Measurements from ENCODE around the gene ERCC6L2.

Gene ERCC6L2

DNA sequence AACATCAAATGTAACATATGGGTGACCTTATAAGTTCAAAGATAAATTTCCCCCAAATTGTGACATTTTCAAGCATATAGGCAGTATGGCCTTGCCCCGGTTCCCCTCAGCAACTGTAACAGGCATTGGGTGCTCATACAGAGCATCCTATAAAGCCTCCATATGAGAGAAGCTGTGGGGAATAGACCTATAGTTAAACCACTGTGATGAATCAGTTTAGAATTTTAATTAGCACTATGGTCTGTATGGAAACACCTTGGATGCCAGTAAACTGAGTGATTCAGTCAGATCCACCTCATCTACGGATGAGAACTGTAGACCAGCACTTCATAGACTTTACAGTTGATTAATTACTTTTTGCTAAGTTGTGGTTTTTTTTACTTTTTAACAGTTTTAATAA lies 79.4 kb downstream of the ERCC6L2 start:
- H3K9me3 ChIP-seq (ENCODE audit: low read depth, low read length) = no peaks in the 10 kb centered on the region
- H3K9ac ChIP-seq (ENCODE audit: insufficient read length) = no peak overlapping the region
- TF ChIP-seq EZH2 (IDR thresholded peaks at IDR 0.05) = no peak
- no peak for TF ChIP-seq FOXP2 (optimal IDR thresholded peaks at IDR 0.05; ENCODE audit: control extremely low read depth, extremely low read length, insufficient read depth)
- no peak for TF ChIP-seq POLR2AphosphoS5 (IDR thresholded peaks at IDR 0.05; ENCODE audit: borderline replicate concordance, low read depth, low read length)
- peaks cover 45% of the 10 kb centered on the region for H3K36me3 ChIP-seq (ENCODE audit: insufficient read depth, low read length)
- no peak for DNase-seq (ENCODE audit: low read depth, low spot score)
- H3K4me3 ChIP-seq = no peak overlapping the region
- no peak overlapping the region for H3K27ac ChIP-seq

DNA sequence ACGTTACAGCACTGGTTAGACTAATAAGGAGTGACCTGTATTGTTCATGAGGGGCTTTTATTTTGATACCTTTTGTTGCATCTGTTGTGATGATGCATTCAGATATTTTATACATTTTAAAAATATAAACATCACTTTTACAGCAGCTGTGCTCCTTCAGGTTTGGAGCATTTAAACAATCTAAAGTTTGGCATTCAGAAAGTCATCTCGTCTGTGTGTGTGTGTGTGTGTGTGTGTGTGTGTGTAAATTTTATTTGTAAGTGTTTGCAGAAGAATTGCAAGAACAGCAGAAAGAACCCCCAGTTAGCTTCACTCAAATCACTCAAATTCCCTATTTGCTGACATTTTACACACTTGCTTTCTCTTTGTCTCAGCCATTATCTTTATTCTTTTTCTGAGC lies 87.4 kb downstream of the ERCC6L2 start:
- Histone ChIP-seq H3K36me3 (ENCODE audit: insufficient read depth, low read length) (peaks cover 14% of the 10 kb centered on the region), H3K9me3 (ENCODE audit: low read depth, low read length) (no peaks in the 10 kb centered on the region), H3K9ac (ENCODE audit: insufficient read length) (no peak overlapping the region), H3K27ac (no peak overlapping the region), H3K4me3 (no peak overlapping the region)
- TF ChIP-seq POLR2AphosphoS5 (IDR thresholded peaks at IDR 0.05; ENCODE audit: borderline replicate concordance, low read depth, low read length) (no peak), FOXP2 (optimal IDR thresholded peaks at IDR 0.05; ENCODE audit: control extremely low read depth, extremely low read length, insufficient read depth) (no peak), EZH2 (IDR thresholded peaks at IDR 0.05) (no peak)
- no peak for DNase-seq (ENCODE audit: low read depth, low spot score)

DNA sequence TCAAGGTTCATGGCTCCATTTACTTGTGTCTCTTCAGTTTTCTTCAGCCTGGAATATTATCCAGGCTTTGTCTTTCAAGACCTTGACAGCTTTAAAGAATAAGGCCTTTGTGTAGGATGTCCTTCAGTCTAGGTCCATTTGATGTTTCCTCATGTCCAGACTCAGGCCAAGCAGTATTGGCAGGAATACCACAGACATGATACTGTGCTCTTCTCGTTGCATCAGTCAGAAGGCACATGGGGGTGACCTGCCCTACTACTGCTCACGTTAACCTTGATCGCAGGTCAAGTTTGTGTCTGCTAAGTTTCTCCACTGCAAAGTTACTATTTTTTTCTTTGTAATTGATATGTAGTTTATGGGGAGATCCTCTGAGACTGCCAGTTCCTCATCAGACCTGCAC lies 88.2 kb downstream of the ERCC6L2 start:
- DNase-seq (ENCODE audit: low read depth, low spot score) = no peak
- H3K4me3 ChIP-seq = no peak overlapping the region

DNA sequence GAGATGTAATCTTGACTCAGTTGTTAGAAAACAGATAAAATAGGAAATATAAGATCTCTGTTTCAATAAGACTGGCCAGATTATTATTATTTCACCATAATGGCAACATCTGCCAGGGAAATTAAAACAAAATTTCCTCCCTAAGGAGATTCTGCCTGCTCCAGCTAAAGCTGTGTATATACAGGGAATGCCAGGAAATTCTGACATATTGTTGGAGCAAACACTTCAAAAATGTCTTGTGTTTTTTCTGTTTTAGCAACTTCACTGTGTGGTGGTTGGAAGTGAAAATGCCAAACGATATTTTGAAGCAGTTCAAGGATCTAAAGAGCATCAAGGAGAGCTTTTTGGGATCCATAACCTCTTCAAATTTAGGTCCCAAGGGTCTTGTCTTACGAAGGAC lies 90.8 kb downstream of the ERCC6L2 start:
- H3K36me3 ChIP-seq (ENCODE audit: insufficient read depth, low read length) = peaks cover 20% of the 10 kb centered on the region
- no peak for DNase-seq (ENCODE audit: low read depth, low spot score)
- H3K4me3 ChIP-seq = no peak overlapping the region
- H3K27ac ChIP-seq = no peak overlapping the region
- H3K9ac ChIP-seq (ENCODE audit: insufficient read length) = no peak overlapping the region
- TF ChIP-seq FOXP2 (optimal IDR thresholded peaks at IDR 0.05; ENCODE audit: control extremely low read depth, extremely low read length, insufficient read depth) (no peak), POLR2AphosphoS5 (IDR thresholded peaks at IDR 0.05; ENCODE audit: borderline replicate concordance, low read depth, low read length) (no peak), EZH2 (IDR thresholded peaks at IDR 0.05) (no peak)
- H3K9me3 ChIP-seq (ENCODE audit: low read depth, low read length) = no peaks in the 10 kb centered on the region

More for the DNA sequence above, 88.2 kb downstream of the ERCC6L2 start:
- Histone ChIP-seq H3K9me3 (ENCODE audit: low read depth, low read length) (no peaks in the 10 kb centered on the region), H3K36me3 (ENCODE audit: insufficient read depth, low read length) (peaks cover 14% of the 10 kb centered on the region), H3K9ac (ENCODE audit: insufficient read length) (no peak overlapping the region), H3K27ac (no peak overlapping the region)
- TF ChIP-seq FOXP2 (optimal IDR thresholded peaks at IDR 0.05; ENCODE audit: control extremely low read depth, extremely low read length, insufficient read depth) (no peak), POLR2AphosphoS5 (IDR thresholded peaks at IDR 0.05; ENCODE audit: borderline replicate concordance, low read depth, low read length) (no peak), EZH2 (IDR thresholded peaks at IDR 0.05) (no peak)

- no peak for TF ChIP-seq POLR2AphosphoS5 (IDR thresholded peaks at IDR 0.05; ENCODE audit: borderline replicate concordance, low read depth, low read length)
- no peak for TF ChIP-seq FOXP2 (optimal IDR thresholded peaks at IDR 0.05; ENCODE audit: control extremely low read depth, extremely low read length, insufficient read depth)
- TF ChIP-seq EZH2 (IDR thresholded peaks at IDR 0.05) = no peak
- no peak for DNase-seq (ENCODE audit: low read depth, low spot score)
- Histone ChIP-seq H3K9ac (ENCODE audit: insufficient read length) (no peak overlapping the region), H3K4me3 (no peak overlapping the region), H3K27ac (no peak overlapping the region), H3K36me3 (ENCODE audit: insufficient read depth, low read length) (peaks cover 40% of the 10 kb centered on the region), H3K9me3 (ENCODE audit: low read depth, low read length) (no peaks in the 10 kb centered on the region)
Measured at GRCh38 chr9:95970317-95970716, 94.8 kb downstream of the ERCC6L2 start.

GRCh38 chr9:95971815-95972214 lies 96.3 kb downstream of the ERCC6L2 start:
- Histone ChIP-seq H3K27ac (no peak overlapping the region), H3K36me3 (ENCODE audit: insufficient read depth, low read length) (peaks cover 36% of the 10 kb centered on the region), H3K9me3 (ENCODE audit: low read depth, low read length) (no peaks in the 10 kb centered on the region), H3K9ac (ENCODE audit: insufficient read length) (no peak overlapping the region), H3K4me3 (no peak overlapping the region)
- TF ChIP-seq FOXP2 (optimal IDR thresholded peaks at IDR 0.05; ENCODE audit: control extremely low read depth, extremely low read length, insufficient read depth) = no peak
- no peak for TF ChIP-seq POLR2AphosphoS5 (IDR thresholded peaks at IDR 0.05; ENCODE audit: borderline replicate concordance, low read depth, low read length)
- no peak for TF ChIP-seq EZH2 (IDR thresholded peaks at IDR 0.05)
- DNase-seq (ENCODE audit: low read depth, low spot score) = no peak

- Histone ChIP-seq H3K27ac (no peak overlapping the region), H3K9me3 (ENCODE audit: low read depth, low read length) (no peaks in the 10 kb centered on the region), H3K4me3 (no peak overlapping the region), H3K36me3 (ENCODE audit: insufficient read depth, low read length) (peaks cover 41% of the 10 kb centered on the region), H3K9ac (ENCODE audit: insufficient read length) (no peak overlapping the region)
- no peak for DNase-seq (ENCODE audit: low read depth, low spot score)
- TF ChIP-seq FOXP2 (optimal IDR thresholded peaks at IDR 0.05; ENCODE audit: control extremely low read depth, extremely low read length, insufficient read depth) (no peak), EZH2 (IDR thresholded peaks at IDR 0.05) (no peak), POLR2AphosphoS5 (IDR thresholded peaks at IDR 0.05; ENCODE audit: borderline replicate concordance, low read depth, low read length) (no peak)
Measured at GRCh38 chr9:95974389-95974788, 98.9 kb downstream of the ERCC6L2 start.

DNA sequence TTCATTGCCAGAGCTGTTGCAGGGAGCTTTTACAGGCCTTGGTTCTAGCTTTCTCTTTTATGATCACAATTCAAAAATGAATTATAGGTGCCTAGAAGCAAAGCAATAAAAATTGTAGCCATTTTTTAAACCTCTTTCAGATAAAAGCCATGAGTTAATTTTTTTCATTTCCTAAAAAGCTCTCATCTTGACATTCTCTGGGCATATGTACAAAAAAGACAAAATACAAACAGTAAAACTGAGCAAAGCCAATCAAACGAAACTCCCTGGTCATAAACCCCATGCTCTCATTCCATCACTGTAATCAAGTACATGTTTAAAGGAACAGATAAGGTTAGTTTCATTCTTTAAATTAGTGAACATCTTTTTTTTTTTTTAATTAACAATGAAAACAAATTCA lies 101.9 kb downstream of the ERCC6L2 start:
- H3K4me3 ChIP-seq = no peak overlapping the region
- peaks cover 23% of the 10 kb centered on the region for H3K36me3 ChIP-seq (ENCODE audit: insufficient read depth, low read length)
- H3K9me3 ChIP-seq (ENCODE audit: low read depth, low read length) = no peaks in the 10 kb centered on the region
- H3K9ac ChIP-seq (ENCODE audit: insufficient read length) = no peak overlapping the region
- no peak overlapping the region for H3K27ac ChIP-seq
- DNase-seq (ENCODE audit: low read depth, low spot score) = no peak
- TF ChIP-seq FOXP2 (optimal IDR thresholded peaks at IDR 0.05; ENCODE audit: control extremely low read depth, extremely low read length, insufficient read depth) = no peak
- TF ChIP-seq EZH2 (IDR thresholded peaks at IDR 0.05) = no peak
- no peak for TF ChIP-seq POLR2AphosphoS5 (IDR thresholded peaks at IDR 0.05; ENCODE audit: borderline replicate concordance, low read depth, low read length)

DNA sequence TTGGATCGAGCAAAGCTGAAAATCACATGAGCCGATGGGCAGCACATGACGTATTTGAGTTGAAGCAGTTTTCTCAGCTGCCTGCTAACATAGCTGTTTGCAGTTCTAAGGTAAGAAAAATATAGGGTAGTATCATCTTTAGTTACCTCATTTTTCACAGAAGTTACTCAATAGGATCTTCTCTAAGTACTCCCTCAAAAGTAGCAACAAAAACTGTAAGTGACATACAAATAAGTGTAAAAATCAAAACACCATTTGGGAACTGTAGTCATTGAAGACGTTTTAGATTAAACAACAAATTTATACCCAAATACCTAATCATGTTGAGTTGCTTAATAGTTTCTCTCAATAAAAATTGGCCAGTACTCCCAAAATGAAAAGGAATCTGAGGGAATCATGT lies 102.6 kb downstream of the ERCC6L2 start:
- TF ChIP-seq POLR2AphosphoS5 (IDR thresholded peaks at IDR 0.05; ENCODE audit: borderline replicate concordance, low read depth, low read length) = no peak
- no peak for TF ChIP-seq EZH2 (IDR thresholded peaks at IDR 0.05)
- TF ChIP-seq FOXP2 (optimal IDR thresholded peaks at IDR 0.05; ENCODE audit: control extremely low read depth, extremely low read length, insufficient read depth) = no peak
- H3K27ac ChIP-seq = no peak overlapping the region
- H3K9me3 ChIP-seq (ENCODE audit: low read depth, low read length) = no peaks in the 10 kb centered on the region
- H3K36me3 ChIP-seq (ENCODE audit: insufficient read depth, low read length) = peaks cover 16% of the 10 kb centered on the region
- DNase-seq (ENCODE audit: low read depth, low spot score) = no peak
- H3K9ac ChIP-seq (ENCODE audit: insufficient read length) = no peak overlapping the region
- no peak overlapping the region for H3K4me3 ChIP-seq
